HepG2 (cell line): ENCODE measurements around the gene GRIK4. TPM values are rescaled to one million over a fixed set of nuclear protein-coding genes. Genes with fewer than 3 reads are reported as not detected.

ENCODE experiments used
- ATF7-NPFF ChIP-seq: sonication (generic); formaldehyde crosslinking; IDR thresholded peaks from 2 replicates; pipeline ENCODE4 v1.8.1; 2023; ENCODE audit warnings: mild to moderate bottlenecking, low read depth, missing genetic modification reagents, moderate library complexity
- CEBPB ChIP-seq: IDR thresholded peaks from 2 replicates; pipeline ENCODE4 v1.6.1; 2011; ENCODE audit warnings: low read depth, low read length, improper control_type of control experiment, borderline replicate concordance
- KDM5B ChIP-seq: sonication (generic); formaldehyde crosslinking; IDR thresholded peaks from 2 replicates; pipeline ENCODE4 v1.4.0; 2020; ENCODE audit warnings: missing genetic modification reagents, mild to moderate bottlenecking, borderline replicate concordance
- KDM6A ChIP-seq: IDR thresholded peaks from 2 replicates; pipeline ENCODE4 v1.6.1; 2016; ENCODE audit warnings: low read depth
- NR2F2 ChIP-seq: IDR thresholded peaks from 2 replicates; pipeline ENCODE4 v1.6.1; 2012; ENCODE audit warnings: low read depth, inconsistent platforms, borderline replicate concordance
- PHB2 ChIP-seq: fragments of 450-650 bp; IDR thresholded peaks from 2 replicates; pipeline ENCODE4 v1.6.1; 2018; ENCODE audit not compliant: partially characterized antibody
- SIX4 ChIP-seq: sonication (generic); formaldehyde crosslinking; IDR thresholded peaks from 2 replicates; pipeline ENCODE4 v1.4.0; 2020; ENCODE audit warnings: missing genetic modification reagents
- SOX13 ChIP-seq, 3 experiments: fragments of 450-650 bp in 1 of 3; sonication (generic) in 1 of 3; formaldehyde crosslinking in 1 of 3; IDR thresholded peaks in 2 of 3; conservative IDR thresholded peaks in 1 of 3; 2 replicates each; pipeline versions ENCODE4 v1.5.0 to v1.6.1; 2016 to 2020; ENCODE audit warnings: antibody characterized with exemption in 1 of 3, mild to moderate bottlenecking in 1 of 3, missing compliant biosample characterization in 1 of 3, missing genetic modification reagents in 1 of 3, moderate library complexity in 1 of 3
- YY1 ChIP-seq: IDR thresholded peaks from 2 replicates; pipeline ENCODE4 v1.6.1; 2011; ENCODE audit warnings: low read length, low read depth, moderate library complexity, mild to moderate bottlenecking; ENCODE audit not compliant: insufficient read depth, insufficient replicate concordance
- ZNF264 ChIP-seq: sonication (generic); formaldehyde crosslinking; IDR thresholded peaks from 2 replicates; pipeline ENCODE4 v1.4.0; 2020; ENCODE audit warnings: missing genetic modification reagents
- ZNF337 ChIP-seq: sonication (generic); formaldehyde crosslinking; IDR thresholded peaks from 2 replicates; pipeline ENCODE4 v1.5.1; 2020; ENCODE audit warnings: missing genetic modification reagents, low read depth, mild to moderate bottlenecking, borderline replicate concordance
- ZNF354B ChIP-seq: sonication (generic); formaldehyde crosslinking; IDR thresholded peaks from 2 replicates; pipeline ENCODE4 v1.8.0; 2022; ENCODE audit warnings: mild to moderate bottlenecking, missing genetic modification reagents
- ZNF468 ChIP-seq: sonication (generic); formaldehyde crosslinking; IDR thresholded peaks from 2 replicates; pipeline ENCODE4 v1.8.0; 2022; ENCODE audit warnings: mild to moderate bottlenecking, moderate library complexity, missing genetic modification reagents
- ZNF710 ChIP-seq: sonication (generic); formaldehyde crosslinking; IDR thresholded peaks from 2 replicates; pipeline ENCODE4 v1.5.0; 2020; ENCODE audit warnings: mild to moderate bottlenecking, missing genetic modification reagents, borderline replicate concordance
- ZNF740 ChIP-seq: sonication (generic); formaldehyde crosslinking; IDR thresholded peaks from 2 replicates; pipeline ENCODE4 v1.4.0; 2020; ENCODE audit warnings: missing genetic modification reagents
- ZSCAN30 ChIP-seq: sonication (generic); formaldehyde crosslinking; IDR thresholded peaks from 2 replicates; pipeline ENCODE4 v1.5.0; 2020; ENCODE audit warnings: mild to moderate bottlenecking, missing genetic modification reagents
- polyA plus RNA-seq, 8 experiments: library from polyadenylated mRNA; depleted of rRNA in 3 of 8; stranded (reverse) in 7 of 8; unstranded in 1 of 8; fragments of >200 nt; fragmentation: Illumina TruSeq in 4 of 8; extraction: Trizol in 4 of 8; gene quantifications; 2 replicates each; pipeline versions ENCODE4 v1.2.1 to v1.2.3, GENCODE V29; 2011 to 2016; ENCODE audit warnings: low read depth in 4 of 8, missing spikeins in 1 of 8, mixed read lengths in 1 of 8; ENCODE audit not compliant: insufficient read depth in 1 of 8
- total RNA-seq, 5 experiments: library from RNA; depleted of rRNA; stranded (reverse); fragments of >200 nt; fragmentation: Illumina TruSeq; extraction: Trizol; gene quantifications; 2 replicates each; pipeline ENCODE4 v1.2.3, GENCODE V29; 2016; ENCODE audit warnings: low read depth in 1 of 5
- TF ChIP-seq, protein P1 (sequence below): sonication (generic); formaldehyde crosslinking; IDR thresholded peaks from 2 replicates; pipeline ENCODE4 v1.5.0; 2020; ENCODE audit warnings: missing genetic modification reagents
- TF ChIP-seq, protein P2 (sequence below): IDR thresholded peaks from 2 replicates; pipeline ENCODE4 v1.6.1; 2016; ENCODE audit warnings: low read depth
- TF ChIP-seq, protein P3 (sequence below): IDR thresholded peaks from 2 replicates; pipeline ENCODE4 v1.6.1; 2016; ENCODE audit warnings: missing genetic modification reagents, missing compliant biosample characterization
- TF ChIP-seq, protein P4 (sequence below): sonication (generic); formaldehyde crosslinking; IDR thresholded peaks from 2 replicates; pipeline ENCODE4 v1.5.1; 2020; ENCODE audit warnings: missing genetic modification reagents, mild to moderate bottlenecking, borderline replicate concordance

GRIK4 gene
- total and polyA plus RNA-seq, 2 of the 13 experiments (the other 11 are each of a cell fraction or from before 2014, with no cell fraction given): 0.04 to 0.07 TPM

GRCh38 chr11:120532082-120532831 is 20.7 kb downstream of the GRIK4 start (continued):
- TF ChIP-seq, protein P1, sequence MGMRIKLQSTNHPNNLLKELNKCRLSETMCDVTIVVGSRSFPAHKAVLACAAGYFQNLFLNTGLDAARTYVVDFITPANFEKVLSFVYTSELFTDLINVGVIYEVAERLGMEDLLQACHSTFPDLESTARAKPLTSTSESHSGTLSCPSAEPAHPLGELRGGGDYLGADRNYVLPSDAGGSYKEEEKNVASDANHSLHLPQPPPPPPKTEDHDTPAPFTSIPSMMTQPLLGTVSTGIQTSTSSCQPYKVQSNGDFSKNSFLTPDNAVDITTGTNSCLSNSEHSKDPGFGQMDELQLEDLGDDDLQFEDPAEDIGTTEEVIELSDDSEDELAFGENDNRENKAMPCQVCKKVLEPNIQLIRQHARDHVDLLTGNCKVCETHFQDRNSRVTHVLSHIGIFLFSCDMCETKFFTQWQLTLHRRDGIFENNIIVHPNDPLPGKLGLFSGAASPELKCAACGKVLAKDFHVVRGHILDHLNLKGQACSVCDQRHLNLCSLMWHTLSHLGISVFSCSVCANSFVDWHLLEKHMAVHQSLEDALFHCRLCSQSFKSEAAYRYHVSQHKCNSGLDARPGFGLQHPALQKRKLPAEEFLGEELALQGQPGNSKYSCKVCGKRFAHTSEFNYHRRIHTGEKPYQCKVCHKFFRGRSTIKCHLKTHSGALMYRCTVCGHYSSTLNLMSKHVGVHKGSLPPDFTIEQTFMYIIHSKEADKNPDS: peak; percentile 67
- TF ChIP-seq, protein P2, sequence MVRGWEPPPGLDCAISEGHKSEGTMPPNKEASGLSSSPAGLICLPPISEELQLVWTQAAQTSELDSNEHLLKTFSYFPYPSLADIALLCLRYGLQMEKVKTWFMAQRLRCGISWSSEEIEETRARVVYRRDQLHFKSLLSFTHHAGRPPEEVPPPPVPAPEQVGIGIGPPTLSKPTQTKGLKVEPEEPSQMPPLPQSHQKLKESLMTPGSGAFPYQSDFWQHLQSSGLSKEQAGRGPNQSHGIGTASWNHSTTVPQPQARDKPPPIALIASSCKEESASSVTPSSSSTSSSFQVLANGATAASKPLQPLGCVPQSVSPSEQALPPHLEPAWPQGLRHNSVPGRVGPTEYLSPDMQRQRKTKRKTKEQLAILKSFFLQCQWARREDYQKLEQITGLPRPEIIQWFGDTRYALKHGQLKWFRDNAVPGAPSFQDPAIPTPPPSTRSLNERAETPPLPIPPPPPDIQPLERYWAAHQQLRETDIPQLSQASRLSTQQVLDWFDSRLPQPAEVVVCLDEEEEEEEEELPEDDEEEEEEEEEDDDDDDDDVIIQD (CRISPR knock-in tag): no peak
- TF ChIP-seq ZNF264 (CRISPR knock-in tag): no peak
- TF ChIP-seq ZNF468 (CRISPR knock-in tag): no peak
- no peak for TF ChIP-seq ZNF710 (CRISPR knock-in tag)
- TF ChIP-seq PHB2: no peak
- TF ChIP-seq YY1: no peak
- TF ChIP-seq CEBPB: peak; percentile 5; the same call in 1 of the 2 replicates
- peak; percentile 69 for TF ChIP-seq NR2F2
- TF ChIP-seq SOX13 (IDR thresholded peaks at IDR 0.05): peak; percentile 64
- TF ChIP-seq SOX13 (CRISPR knock-in tag; conservative IDR thresholded peaks at IDR 0.05 in 1 of 2, IDR thresholded peaks at IDR 0.05 in 1 of 2): peak in 1 of 2 experiments; percentile 68; a peak in 2 of 4 replicates
- TF ChIP-seq KDM5B (CRISPR knock-in tag): no peak
- no peak for TF ChIP-seq ZNF740 (CRISPR knock-in tag)
- no peak for TF ChIP-seq ZNF354B (CRISPR knock-in tag)
- no peak for TF ChIP-seq SIX4 (CRISPR knock-in tag)
- TF ChIP-seq, protein P3, sequence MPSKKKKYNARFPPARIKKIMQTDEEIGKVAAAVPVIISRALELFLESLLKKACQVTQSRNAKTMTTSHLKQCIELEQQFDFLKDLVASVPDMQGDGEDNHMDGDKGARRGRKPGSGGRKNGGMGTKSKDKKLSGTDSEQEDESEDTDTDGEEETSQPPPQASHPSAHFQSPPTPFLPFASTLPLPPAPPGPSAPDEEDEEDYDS (CRISPR knock-in tag): no peak
- TF ChIP-seq ZNF337 (CRISPR knock-in tag): no peak
- TF ChIP-seq KDM6A (CRISPR knock-in tag): no peak
- no peak for TF ChIP-seq ZSCAN30 (CRISPR knock-in tag)
- TF ChIP-seq, protein P4, sequence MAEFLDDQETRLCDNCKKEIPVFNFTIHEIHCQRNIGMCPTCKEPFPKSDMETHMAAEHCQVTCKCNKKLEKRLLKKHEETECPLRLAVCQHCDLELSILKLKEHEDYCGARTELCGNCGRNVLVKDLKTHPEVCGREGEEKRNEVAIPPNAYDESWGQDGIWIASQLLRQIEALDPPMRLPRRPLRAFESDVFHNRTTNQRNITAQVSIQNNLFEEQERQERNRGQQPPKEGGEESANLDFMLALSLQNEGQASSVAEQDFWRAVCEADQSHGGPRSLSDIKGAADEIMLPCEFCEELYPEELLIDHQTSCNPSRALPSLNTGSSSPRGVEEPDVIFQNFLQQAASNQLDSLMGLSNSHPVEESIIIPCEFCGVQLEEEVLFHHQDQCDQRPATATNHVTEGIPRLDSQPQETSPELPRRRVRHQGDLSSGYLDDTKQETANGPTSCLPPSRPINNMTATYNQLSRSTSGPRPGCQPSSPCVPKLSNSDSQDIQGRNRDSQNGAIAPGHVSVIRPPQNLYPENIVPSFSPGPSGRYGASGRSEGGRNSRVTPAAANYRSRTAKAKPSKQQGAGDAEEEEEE (CRISPR knock-in tag): no peak
- no peak for TF ChIP-seq ATF7-NPFF (CRISPR knock-in tag)
